Karpas-422 (cell line): ENCODE measurements around the gene HYDIN. TPM values are rescaled to one million over a fixed set of nuclear protein-coding genes. Genes with fewer than 3 reads are reported as not detected.

Experiments
- DNase-seq: peaks from one replicate; pipeline ENCODE4 v3.0.0-alpha.2; 2015
- H2AFZ ChIP-seq: fragments of 200-600 bp; sonication (generic); 2 replicates; pipeline ENCODE4 v1.6.1; 2014; ENCODE audit warnings: antibody characterized with exemption, low read length, mixed read lengths
- H3K27ac ChIP-seq: fragments of 200-600 bp; sonication (generic); 2 replicates; pipeline ENCODE4 v1.5.1; 2014; ENCODE audit warnings: mild to moderate bottlenecking, low read length, moderate library complexity
- H3K27me3 ChIP-seq: fragments of 200-600 bp; sonication (generic); 2 replicates; pipeline ENCODE4 v1.6.1; 2014; ENCODE audit warnings: low read length, mixed read lengths
- H3K36me3 ChIP-seq: fragments of 200-600 bp; sonication (generic); 2 replicates; pipeline ENCODE4 v1.6.1; 2014; ENCODE audit warnings: low read length, mixed read lengths; ENCODE audit not compliant: insufficient read depth
- H3K4me1 ChIP-seq: fragments of 200-600 bp; sonication (generic); 2 replicates; pipeline ENCODE4 v1.6.1; 2014; ENCODE audit warnings: mild to moderate bottlenecking, low read length, mixed read lengths
- H3K4me2 ChIP-seq: fragments of 200-600 bp; sonication (generic); 2 replicates; pipeline ENCODE4 v1.6.1; 2014; ENCODE audit warnings: low read length, low read depth, mild to moderate bottlenecking; ENCODE audit not compliant: poor library complexity, severe bottlenecking
- H3K4me3 ChIP-seq: fragments of 200-600 bp; sonication (generic); 2 replicates; pipeline ENCODE4 v1.5.1; 2014; ENCODE audit warnings: mild to moderate bottlenecking, antibody characterized with exemption, low read length, mixed read lengths
- H3K79me2 ChIP-seq: fragments of 200-600 bp; sonication (generic); 2 replicates; pipeline ENCODE4 v1.6.1; 2014; ENCODE audit warnings: mild to moderate bottlenecking, low read length, mixed read lengths
- H3K9ac ChIP-seq: fragments of 200-600 bp; sonication (generic); 2 replicates; pipeline ENCODE4 v1.6.0; 2014; ENCODE audit warnings: low read length
- H3K9me2 ChIP-seq: fragments of 200-600 bp; sonication (generic), shearing (Covaris generic); replicated peaks from 2 replicates; pipeline ENCODE4 v1.6.0; 2014; ENCODE audit warnings: mild to moderate bottlenecking, low read length, moderate library complexity; ENCODE audit not compliant: insufficient read depth
- H3K9me3 ChIP-seq: fragments of 300-700, 200-600 bp; sonication (generic); 2 replicates; pipeline ENCODE4 v1.6.1; 2014; ENCODE audit warnings: low read length, mixed read lengths
- H4K20me1 ChIP-seq: fragments of 200-600 bp; sonication (generic); 2 replicates; pipeline ENCODE4 v1.6.1; 2014; ENCODE audit warnings: mild to moderate bottlenecking, antibody characterized with exemption, low read length, low read depth; ENCODE audit not compliant: insufficient read depth
- total RNA-seq: library from RNA; depleted of rRNA; stranded (reverse); fragments of >200 nt; shearing (Covaris generic); gene quantifications from 2 replicates; pipeline ENCODE4 v1.2.3, GENCODE V29; 2014; ENCODE audit warnings: low replicate concordance

HYDIN gene
- total RNA-seq, 1 experiment from 2014 or later: not detected

DNA sequence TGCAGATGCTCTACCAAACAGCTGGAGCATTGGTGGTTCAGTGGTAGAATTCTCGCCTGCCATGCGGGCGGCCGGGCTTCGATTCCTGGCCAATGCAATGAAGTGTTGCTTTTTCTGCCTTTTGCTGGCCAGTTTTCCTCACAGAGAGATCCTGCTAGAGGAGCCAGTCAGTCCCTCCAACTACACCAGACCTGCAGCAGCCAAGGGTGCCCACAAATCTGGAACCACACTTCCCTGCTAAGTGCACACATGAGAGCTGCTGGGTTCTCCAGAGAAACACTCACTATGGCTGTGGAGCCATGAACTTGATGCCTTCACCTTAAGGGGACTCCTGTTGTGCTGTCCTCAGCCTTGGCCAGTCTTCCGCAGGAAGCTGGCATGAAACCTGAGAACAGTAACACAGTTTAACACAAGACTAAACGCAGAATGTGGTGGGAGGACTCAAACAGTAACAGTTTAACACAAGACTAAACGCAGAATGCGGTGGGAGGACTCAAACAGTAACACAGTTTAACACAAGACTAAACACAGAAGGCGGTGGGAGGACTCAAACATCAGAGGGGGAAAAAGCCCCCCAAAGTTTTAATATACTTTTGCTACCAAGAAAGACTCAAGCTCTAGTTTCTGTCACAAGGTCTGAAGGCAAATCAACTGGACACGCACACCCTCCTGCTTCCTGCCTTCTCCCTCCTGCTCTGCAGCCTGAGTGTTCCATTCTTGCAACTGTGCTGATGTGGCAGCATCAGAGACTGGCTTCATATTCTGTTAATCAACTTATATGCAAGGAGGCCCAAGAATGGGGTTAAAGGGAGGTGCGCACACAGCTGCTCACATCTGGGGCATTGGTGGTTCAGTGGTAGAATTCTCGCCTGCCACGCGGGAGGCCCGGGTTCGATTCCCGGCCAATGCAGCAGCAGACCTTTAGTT lies 441.6 kb downstream of the HYDIN start:
- no peak overlapping the region for H2AFZ ChIP-seq
- no peak overlapping the region for H3K27ac ChIP-seq
- DNase-seq: no peak
- H3K79me2 ChIP-seq: peaks cover 75% of the 10 kb centered on the region
- no peaks in the 10 kb centered on the region for H3K27me3 ChIP-seq
- no peak overlapping the region for H3K4me3 ChIP-seq
- peaks cover 23% of the 10 kb centered on the region for H3K36me3 ChIP-seq
- H3K9me3 ChIP-seq: no peaks in the 10 kb centered on the region
- peaks cover 24% of the 10 kb centered on the region for H3K4me1 ChIP-seq
- no peak overlapping the region for H3K9ac ChIP-seq
- no peaks in the 10 kb centered on the region for H3K9me2 ChIP-seq
- H4K20me1 ChIP-seq: peaks cover 6% of the 10 kb centered on the region; the same call in 1 of the 2 replicates
- H3K4me2 ChIP-seq: no peak overlapping the region

DNA sequence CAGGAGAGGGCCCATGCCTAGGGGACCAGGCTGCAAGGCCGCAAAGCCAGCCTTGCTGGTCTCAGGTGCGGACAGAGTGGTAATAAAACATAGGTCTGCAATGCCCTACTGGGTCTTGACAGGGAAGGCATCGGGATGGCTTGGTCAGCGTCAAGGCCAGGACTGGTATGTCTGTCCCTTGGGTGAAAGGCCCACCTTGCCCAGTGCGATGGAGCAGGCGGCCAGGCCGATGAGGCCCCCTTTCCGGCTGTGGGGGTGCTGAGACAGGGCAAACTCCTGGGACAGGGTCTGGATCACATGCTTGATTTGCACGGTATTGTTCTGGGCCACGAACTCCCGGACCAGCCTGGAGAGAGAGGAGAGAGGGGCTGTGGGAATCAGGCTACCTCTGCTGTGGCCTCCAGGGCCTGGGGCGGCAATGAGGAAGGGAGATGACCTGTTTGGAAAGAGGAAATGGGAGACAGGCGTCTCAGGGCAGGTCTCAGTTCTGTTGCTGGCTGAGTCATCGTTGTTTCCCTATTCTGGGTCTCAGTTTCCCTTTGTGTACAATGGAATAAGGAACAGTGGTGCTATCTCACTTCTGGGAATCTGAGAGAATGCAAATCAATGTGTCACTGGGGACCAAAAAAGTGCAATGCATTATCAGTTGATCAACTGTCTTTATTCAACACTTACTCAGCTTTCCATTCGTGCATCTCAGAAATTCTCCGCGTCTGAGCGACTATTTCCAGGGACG lies 444.3 kb downstream of the HYDIN start:
- Histone ChIP-seq H3K36me3 (peaks cover 51% of the 10 kb centered on the region), H3K4me3 (no peak overlapping the region), H3K4me1 (no peaks in the 10 kb centered on the region), H3K9me2 (no peaks in the 10 kb centered on the region), H3K9me3 (no peaks in the 10 kb centered on the region), H4K20me1 (peaks cover 6% of the 10 kb centered on the region; the same call in 1 of the 2 replicates), H3K27ac (no peak overlapping the region), H3K79me2 (peaks cover 48% of the 10 kb centered on the region), H2AFZ (no peak overlapping the region), H3K27me3 (no peaks in the 10 kb centered on the region), H3K4me2 (no peak overlapping the region), H3K9ac (no peak overlapping the region)
- no peak for DNase-seq

- no peaks in the 10 kb centered on the region for H3K9me3 ChIP-seq
- H3K27ac ChIP-seq: no peak overlapping the region
- peaks cover 61% of the 10 kb centered on the region for H3K36me3 ChIP-seq
- H3K4me2 ChIP-seq: no peak overlapping the region
- H3K4me1 ChIP-seq: no peaks in the 10 kb centered on the region
- H3K9me2 ChIP-seq: no peaks in the 10 kb centered on the region
- no peaks in the 10 kb centered on the region for H3K27me3 ChIP-seq
- H4K20me1 ChIP-seq: peaks cover 4% of the 10 kb centered on the region; the same call in 1 of the 2 replicates
- no peak overlapping the region for H2AFZ ChIP-seq
- no peak overlapping the region for H3K4me3 ChIP-seq
- no peak overlapping the region for H3K9ac ChIP-seq
- peaks cover 35% of the 10 kb centered on the region for H3K79me2 ChIP-seq
- DNase-seq: no peak
These were observed 445.6 kb downstream of the HYDIN start for GRCh38 chr16:70784692-70785555.

DNA sequence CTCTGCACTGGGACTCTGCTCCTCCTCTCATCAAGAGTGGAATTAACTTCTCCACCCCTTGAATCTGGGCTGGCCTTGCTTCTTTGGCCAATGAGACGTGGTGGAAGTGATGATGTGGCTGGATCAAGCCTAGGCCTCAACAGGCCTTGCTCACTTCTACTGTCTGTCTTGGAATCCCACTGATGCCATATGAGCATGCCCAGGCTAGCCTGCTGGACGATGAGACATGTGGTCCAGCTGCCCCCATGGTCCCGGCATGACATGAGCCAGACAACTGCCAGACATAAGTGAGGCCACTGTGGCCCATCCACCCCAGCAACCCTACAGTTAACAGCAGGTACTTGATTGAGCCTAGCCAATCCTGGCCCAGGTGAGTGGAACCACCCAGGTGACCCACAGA lies 448.3 kb downstream of the HYDIN start:
- H3K79me2 ChIP-seq: peaks cover 8% of the 10 kb centered on the region
- H3K27me3 ChIP-seq: no peaks in the 10 kb centered on the region
- H3K4me2 ChIP-seq: no peak overlapping the region
- no peak overlapping the region for H3K4me3 ChIP-seq
- DNase-seq: no peak
- H3K9ac ChIP-seq: no peak overlapping the region
- no peaks in the 10 kb centered on the region for H3K9me3 ChIP-seq
- no peak overlapping the region for H3K27ac ChIP-seq
- no peaks in the 10 kb centered on the region for H3K9me2 ChIP-seq
- H2AFZ ChIP-seq: no peak overlapping the region
- peaks cover 66% of the 10 kb centered on the region for H3K36me3 ChIP-seq
- H4K20me1 ChIP-seq: no peaks in the 10 kb centered on the region
- no peaks in the 10 kb centered on the region for H3K4me1 ChIP-seq

GRCh38 chr16:70781800-70782199 lies 448.7 kb downstream of the HYDIN start:
- Histone ChIP-seq H3K79me2 (peaks cover 4% of the 10 kb centered on the region; the same call in 1 of the 2 replicates), H3K27ac (no peak overlapping the region), H3K4me1 (no peaks in the 10 kb centered on the region), H3K27me3 (no peaks in the 10 kb centered on the region), H2AFZ (no peak overlapping the region), H3K9me2 (no peaks in the 10 kb centered on the region), H3K9me3 (no peaks in the 10 kb centered on the region), H3K9ac (no peak overlapping the region), H3K4me3 (no peak overlapping the region), H4K20me1 (no peaks in the 10 kb centered on the region), H3K36me3 (peaks cover 66% of the 10 kb centered on the region), H3K4me2 (no peak overlapping the region)
- DNase-seq: no peak

DNA sequence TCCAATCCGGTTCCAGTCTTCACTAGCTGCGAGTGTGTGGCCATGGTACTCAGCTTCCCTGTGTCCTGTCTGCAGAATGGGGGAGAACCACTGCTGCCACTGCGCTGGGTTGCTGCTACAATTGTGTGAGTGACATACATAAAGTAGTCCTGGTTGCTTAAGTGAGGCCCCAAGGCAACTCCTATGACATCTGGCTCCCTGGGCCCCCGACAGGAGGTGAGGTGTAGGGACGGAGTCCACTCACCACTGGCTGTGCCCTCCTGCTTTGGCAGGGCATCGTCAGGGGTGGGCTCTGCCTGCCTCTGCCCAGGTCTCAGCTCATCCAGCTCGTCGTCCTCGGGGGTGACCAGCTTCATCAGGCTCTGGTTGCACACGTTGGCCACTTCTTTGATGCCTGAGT lies 450.0 kb downstream of the HYDIN start:
- no peaks in the 10 kb centered on the region for H3K9me2 ChIP-seq
- H3K79me2 ChIP-seq: no peaks in the 10 kb centered on the region
- H3K4me3 ChIP-seq: no peak overlapping the region
- H3K9ac ChIP-seq: no peak overlapping the region
- H3K4me2 ChIP-seq: no peak overlapping the region
- H3K4me1 ChIP-seq: no peaks in the 10 kb centered on the region
- peaks cover 58% of the 10 kb centered on the region for H3K36me3 ChIP-seq
- no peak for DNase-seq
- no peaks in the 10 kb centered on the region for H3K27me3 ChIP-seq
- no peak overlapping the region for H3K27ac ChIP-seq
- H2AFZ ChIP-seq: no peak overlapping the region
- no peaks in the 10 kb centered on the region for H3K9me3 ChIP-seq
- no peaks in the 10 kb centered on the region for H4K20me1 ChIP-seq

DNA sequence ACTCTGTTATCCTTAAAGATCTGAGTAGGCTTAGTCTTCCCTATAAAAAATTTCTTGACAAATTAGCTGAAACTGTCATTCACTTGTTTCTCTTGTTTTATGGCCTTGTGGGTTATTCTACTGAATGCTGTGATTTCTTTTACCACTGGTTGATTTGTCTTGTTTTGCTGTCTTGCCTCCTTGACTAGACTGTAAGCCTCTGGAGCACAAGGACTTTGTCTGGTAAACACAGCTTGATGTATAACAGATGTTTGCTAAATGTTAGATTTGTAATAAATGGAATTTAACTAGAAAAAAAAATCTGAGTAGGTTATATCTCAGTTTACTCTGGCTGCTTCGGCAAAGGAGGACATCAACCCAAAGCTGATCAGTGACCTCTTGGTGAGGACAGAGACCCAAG lies 451.2 kb downstream of the HYDIN start:
- no peak overlapping the region for H3K9ac ChIP-seq
- H3K9me2 ChIP-seq: no peaks in the 10 kb centered on the region
- H3K27ac ChIP-seq: no peak overlapping the region
- H3K4me3 ChIP-seq: no peak overlapping the region
- H3K9me3 ChIP-seq: no peaks in the 10 kb centered on the region
- H3K27me3 ChIP-seq: no peaks in the 10 kb centered on the region
- no peak for DNase-seq
- H4K20me1 ChIP-seq: no peaks in the 10 kb centered on the region
- H3K4me2 ChIP-seq: no peak overlapping the region
- no peak overlapping the region for H2AFZ ChIP-seq
- H3K4me1 ChIP-seq: no peaks in the 10 kb centered on the region
- H3K36me3 ChIP-seq: peaks cover 50% of the 10 kb centered on the region
- no peaks in the 10 kb centered on the region for H3K79me2 ChIP-seq
